ENCODE data around the gene KIAA1958.

Gene KIAA1958

DNA sequence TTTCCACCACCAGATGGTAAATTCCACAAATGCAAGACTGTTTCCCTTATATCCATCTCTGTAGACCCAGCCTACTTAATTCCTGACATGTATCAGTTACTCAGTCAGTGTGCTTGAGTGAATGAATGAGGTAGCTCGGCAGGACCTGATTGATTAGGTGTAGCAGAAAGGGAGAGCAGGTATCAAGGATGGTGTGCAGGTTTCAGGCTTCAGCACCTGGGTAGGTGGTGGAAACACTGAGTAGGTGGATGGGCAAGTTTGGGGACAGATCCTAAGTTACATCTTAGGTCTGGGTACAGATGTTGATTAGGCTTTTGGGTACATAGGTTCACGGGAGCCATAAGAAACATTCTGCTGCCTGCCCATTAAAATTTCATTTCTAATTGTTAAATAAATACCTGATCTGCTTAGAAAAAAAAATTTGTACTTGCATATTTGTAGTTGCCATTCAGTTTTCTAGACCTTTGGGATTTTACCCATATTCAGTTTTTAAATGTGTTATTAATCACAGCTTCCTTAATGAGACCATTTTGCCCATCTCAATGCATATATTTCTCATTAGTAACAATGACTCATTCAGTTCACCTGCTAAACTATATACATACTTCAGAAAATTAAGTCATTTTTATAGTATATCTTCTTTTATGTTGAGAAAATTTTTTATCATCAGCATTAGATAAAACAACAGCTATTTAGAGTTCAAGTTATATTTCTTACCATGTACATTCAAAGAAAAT, 119.5 kb downstream of the KIAA1958 start:
- no peak for DNase-seq

DNA sequence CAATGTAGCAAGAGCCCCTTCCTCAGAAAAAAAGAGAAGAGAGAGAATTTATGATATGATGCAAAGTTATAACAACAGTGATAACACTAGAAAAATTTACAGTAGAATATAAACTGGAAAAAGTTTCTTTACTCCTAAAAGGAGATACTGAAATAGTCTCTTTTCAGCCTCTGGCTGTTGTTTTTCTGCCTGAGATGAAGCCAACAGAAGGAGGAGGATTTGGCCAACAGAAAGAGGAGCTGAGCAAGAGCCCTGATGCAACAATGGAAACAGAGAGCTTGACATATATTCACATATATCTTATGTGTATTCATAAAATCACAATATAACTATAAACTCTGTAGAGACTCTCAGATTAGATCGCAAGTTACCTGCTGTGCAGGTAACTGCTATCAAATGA, 122.2 kb downstream of the KIAA1958 start:
- DNase-seq: no peak

DNA sequence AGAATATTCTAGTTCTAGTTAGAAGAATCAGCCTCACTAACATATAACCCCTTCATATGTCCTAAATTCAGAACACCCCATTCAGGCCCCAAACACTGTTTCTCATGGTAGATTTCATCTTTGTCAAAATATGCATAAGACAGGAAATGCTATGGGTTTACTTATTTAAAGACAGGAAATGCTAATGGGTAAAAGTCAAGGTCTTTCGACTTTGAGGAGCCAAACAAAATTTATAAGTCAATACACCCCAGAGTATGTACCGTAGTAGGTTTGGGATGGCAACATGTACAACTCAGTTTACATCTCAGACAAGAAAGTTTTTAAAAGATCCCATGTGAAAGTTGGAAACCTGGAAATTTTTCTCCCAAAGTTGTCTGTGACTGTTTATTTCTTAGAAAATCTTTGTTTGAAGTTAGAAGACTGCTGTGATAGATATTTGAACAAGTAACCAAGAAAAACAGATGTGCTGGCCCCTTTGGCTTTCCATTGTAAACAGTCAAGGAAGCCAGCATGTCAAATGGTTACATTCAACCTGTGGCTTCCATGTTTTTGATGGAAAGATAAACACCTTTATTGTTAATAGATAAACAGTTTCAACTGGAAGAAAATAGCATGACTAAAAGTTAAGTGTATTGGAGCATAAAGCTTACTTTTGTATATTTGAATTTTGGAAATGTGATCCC, 129.1 kb downstream of the KIAA1958 start:
- DNase-seq: no peak

DNA sequence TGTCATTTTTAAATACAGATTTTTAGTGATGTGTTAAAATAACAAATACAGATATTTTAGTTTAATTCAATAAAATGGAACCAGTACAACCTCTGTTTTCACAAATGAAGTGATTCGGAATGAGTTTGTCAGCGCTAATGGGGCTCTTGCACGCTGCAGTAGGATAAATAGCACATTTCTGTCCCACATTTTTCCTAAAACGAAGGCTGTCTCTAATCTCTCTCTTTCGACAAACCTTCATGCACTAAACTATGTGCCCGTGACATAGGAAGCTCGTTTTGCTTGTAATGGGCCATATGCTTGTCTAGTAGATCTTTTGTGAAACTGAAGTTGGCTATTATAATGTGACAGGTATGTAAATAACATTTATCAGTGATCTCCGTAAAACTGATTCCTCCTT, 130.7 kb downstream of the KIAA1958 start:
- DNase-seq: no peak

DNA sequence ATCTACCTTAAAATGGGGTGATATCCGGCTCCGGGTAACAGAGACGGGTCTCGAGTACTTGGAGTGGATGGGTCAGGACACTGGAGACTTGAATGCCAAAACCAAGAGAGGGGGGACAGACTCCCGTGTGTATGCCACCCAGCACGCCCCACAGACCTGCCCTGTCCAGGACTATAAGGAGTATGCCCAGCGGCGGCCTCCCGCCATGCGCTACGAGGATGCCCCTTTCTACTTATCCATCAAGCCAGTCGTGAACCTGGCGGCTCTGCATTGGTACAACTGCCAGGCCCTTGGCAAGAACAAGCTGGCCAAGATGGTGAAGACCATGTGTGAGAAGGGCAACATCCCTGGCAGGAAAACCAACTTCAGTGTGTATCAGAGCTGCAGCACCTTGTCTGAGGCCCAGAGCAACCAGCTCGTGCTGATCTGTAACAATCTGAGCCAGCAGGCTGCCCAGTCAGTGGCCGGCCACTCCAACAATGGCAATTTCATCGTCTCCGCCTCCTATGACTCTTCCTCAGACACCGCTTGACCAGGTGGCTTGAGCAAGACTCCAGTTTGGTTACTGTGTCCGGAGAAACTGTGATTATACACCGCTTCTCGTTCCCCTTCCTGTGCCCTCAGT, 131.9 kb downstream of the KIAA1958 start:
- DNase-seq: no peak

DNA sequence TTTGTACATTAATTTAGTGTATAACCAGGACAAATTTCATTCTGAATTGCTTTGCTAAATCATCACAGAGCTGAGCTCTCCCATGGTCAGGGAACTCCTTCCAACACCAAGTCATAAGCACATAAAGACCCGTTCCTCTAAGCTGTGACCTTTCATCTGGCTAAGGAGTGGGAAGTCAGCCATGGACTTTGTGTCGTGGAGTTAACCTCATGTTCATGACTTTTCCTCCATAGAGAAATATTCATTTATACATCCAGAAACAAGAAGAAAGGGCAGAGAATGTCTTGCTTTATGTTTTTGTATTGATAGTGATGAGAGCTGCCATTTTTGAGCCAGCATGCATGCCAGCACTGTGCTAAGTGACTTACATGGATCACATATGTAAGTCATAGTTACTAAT, 133.8 kb downstream of the KIAA1958 start:
- DNase-seq: no peak

DNA sequence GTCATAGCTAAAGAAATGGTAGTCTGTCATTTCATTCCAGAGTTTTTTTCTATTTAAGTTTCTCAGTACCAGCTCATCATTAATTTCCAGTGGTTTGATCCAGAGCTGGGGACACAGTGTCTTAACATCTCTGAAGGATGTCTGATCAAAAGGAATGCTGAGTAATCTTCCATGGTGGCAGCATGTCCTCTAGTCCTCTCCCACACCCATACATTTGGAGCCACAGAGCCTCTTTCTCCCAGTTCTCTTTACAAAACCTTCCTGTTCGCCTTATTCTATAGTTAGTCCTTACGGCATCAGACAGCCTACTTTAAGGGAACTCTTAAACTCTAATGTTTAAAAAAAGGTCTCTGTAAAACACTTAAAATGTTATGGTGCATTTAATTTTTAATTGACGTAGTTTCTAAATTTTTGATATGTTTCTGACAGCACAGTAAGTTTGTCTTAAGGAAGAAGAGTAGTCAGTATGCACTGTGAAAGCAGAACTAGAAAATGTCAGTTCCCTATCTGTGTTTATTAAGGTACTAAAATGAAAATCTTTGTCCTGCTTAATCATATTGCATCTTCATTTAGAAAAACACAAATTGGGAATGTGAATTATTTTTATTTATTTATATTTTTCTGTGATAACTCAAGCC, 134.5 kb downstream of the KIAA1958 start:
- no peak for DNase-seq

DNA sequence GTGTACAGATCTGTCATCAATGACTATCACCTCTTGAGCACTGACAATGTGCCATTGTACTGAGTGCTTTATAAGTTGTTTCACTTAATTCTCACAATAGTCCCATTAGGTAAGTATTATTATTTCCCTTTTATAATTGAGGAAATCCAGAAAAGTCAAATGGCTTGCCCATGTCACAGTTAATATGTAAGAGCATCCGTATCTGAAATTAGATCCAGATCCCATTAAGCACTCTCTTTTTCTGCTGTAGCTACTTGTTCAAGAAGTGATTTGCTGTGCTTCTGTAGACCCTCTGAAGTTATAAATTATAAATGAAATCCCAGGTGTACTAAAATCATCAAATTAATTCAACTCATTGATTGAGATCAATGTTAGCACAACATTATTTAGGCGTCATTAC, 136.6 kb downstream of the KIAA1958 start:
- no peak for DNase-seq

DNA sequence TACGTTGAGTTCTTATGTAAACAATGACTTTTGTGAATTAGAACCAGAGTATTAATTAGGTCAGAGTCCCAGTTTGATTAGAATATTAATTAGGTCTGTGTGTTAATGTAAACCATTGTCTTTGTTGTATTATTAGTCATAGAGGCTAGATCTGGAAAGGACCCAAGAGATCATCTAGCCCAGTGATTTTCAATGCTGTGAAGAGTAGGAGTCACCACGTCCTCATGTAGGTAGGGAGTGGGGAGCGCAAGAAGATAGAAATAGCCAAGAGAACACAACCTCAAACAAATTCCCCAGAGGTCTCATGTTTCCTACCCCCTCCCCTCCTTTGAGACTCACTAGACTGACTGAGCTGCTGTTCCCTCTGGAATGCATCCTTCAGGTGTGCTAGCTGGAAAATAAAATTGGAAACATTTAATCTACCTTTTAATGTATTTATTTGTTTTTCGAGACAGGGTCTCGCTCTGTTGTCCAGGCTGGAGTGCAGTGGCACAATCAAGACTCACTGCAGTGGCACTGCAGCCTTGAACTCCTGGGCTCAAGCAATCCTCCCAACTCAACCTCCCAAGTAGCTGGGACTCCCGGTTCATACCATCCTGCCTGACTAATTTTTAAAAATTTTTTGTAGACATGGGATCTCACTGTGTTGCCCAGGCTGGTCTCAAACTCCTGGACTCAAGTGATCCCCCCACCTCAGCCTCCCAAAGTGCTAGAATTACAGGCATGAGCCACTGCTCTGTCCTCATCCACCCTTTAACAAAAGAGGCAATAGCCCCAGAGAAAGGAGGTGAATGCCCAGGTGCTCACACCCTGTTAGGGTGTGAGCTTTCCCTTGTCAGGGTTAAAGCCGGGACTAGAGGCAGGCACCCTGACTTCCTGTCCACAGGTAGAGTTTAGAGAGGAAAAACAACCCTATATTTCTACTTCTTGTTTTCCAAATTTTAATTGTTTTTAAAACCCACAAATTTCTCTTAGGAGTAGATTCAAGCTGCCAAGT, 138.4 kb downstream of the KIAA1958 start:
- no peak for DNase-seq

DNA sequence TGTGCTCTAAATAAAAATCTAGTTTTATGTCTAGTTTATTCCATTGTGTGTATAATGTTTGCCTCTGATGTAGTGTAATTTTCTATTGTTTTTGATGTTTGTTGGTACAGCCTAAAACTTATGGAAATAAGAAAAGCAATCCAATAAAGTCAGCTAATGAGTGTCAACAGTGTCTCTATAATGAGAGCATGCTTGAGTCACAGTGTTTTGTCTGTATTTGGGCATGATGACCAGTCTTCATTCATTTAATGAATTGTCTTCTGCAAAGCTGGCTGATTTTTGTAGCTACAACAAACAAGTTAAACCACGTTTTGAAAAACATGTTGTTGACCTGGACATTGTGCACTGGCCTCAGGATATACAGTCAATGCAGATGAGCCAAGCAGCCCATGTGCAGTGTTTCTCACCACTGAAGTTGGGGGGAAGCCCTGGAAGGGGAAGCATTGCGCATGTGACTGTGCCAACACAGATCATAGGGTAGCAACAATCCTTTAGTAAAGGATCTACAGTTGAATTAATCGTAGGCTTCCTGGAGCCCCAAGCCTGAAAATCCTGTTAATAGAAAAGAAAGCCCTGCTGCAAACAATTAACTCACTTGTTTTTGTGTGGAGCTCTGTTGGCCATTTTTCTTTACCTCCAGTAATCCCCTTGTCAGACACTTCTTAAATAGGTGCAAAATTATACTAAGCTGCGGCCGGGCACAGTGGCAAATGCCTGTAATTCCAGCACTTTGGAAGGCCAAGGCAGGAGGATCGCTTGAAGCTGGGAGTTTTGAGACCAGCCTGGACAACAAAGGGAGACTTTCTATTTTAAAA, 143.3 kb downstream of the KIAA1958 start:
- no peak for DNase-seq

DNA sequence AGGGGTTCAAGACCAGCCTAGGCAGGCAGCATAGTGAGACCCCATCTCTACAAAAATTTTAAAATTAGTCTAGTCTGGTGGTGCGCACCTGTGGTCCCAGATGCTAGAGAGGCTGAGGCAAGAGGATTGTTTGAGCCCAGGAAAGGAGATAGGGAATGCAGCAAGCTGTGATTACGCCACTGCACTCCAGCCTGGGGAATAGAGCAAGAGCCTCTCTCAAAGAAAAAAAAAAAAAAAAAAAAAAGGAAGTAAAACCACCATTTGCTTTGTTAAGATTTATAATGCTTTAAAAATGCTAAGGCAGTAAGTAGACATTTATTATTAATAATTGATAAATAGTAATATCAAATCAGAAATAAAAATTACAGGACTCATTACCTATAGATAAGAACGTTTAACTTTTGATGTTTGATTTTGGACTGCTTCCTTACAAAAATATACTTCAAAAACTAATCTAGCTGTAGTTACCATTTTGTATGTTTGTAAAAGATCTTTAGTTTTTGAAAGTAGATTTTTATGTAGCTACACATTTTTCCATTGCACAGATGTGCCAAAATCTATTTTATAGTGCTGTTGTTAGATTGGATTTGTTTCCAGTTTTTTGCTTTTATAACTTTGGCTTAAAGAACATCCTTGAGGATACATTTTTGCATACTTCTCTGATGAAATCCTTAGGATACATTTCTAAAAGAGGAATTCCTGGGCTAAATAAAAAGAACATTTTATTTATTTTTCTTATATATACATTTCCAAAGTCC, 144.9 kb downstream of the KIAA1958 start:
- no peak for DNase-seq

DNA sequence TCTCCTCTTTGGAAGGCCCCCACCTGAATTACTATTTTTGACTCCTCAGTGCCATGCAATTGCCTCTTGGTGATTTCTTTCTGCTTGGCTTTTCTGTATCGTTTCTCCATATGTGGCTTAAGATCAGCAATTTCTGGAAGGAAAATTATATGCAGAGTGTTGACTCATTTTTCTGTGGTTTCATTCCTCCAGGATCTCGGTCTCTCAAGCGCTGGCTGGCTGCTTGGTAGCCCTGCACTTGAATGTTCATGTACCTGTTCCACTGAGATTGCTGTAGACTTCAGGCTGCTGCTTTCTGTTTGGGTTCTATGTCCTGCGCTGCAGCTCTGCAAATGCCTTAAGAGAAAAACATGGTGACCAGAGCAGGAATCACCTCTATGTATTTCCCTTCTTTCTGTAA, 153.7 kb downstream of the KIAA1958 start:
- DNase-seq: no peak

DNA sequence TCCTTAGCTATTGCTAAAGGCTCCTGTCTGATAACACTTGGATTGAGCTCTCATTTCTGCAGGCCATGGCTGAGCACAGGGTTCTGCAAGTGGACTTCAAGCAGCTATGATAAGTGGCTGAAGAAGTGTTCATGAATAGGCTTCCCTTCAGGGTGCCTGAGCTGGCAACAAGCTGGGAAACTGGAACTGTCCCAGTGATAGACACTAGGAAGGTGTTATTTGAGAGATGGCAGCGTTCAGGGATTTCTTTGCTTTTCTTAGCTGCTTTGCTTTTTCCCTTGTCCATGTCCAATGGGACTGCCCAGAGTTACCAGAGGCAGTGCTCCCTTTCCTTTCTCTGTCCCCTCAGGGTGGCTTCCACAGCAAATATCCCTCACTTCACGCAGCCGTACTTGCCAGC, 155.5 kb downstream of the KIAA1958 start:
- DNase-seq: no peak

DNA sequence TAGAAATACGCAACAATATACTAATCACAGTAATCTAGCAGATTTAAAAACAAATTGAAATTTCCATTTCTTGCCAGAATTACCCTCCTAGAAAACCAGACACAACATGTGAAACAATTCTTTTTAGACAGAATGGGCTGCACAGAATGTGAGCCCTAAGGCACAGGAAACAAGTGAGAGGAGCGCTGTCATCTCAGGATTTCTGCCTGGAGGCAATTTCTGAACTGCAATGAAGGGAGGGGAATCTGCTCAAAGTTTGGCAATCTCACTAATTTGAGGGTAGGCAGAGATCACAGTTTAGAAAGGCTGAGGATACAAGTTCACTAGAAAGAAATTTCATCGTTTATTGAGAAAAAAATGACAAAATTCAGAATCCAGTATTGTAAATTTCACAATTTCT, 161.0 kb downstream of the KIAA1958 start:
- DNase-seq: no peak

DNA sequence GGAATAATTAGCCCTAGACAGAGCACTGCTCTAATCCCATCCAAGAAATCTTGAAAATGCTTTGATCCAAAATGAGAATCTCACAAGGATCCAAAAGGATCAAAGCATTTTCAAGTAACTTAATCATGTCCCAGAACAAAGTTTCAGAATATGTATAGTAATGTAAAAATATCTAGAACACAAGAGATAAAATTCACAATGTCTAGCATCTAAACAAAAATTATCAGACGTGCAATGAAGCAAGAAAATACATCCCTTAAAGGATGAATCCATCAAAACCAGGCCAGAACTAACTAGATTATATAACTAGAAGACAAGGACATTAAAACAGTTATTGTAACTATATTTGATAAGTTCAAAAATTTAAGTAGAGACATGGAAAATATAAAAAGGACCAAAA, 162.0 kb downstream of the KIAA1958 start:
- DNase-seq: no peak

DNA sequence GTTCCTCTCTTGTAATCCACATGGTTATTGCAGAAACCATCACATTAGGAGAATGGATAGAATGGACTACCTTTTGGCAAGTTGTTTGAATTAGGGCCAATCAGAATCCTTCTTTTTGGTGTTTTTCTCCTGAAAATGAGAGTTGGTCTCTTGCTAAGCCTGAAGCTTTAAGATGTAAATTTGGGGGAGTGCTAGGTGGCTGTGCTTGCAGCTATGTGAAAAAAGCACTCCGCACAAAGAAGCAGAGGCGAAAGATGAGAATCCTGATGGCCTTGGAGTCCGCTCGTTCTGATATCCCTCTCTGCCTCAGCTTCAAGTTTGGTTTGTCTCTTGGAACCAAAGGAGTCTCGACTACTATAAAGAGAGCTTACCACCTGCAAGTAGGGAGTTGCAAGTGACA, 167.7 kb downstream of the KIAA1958 start:
- no peak for DNase-seq

DNA sequence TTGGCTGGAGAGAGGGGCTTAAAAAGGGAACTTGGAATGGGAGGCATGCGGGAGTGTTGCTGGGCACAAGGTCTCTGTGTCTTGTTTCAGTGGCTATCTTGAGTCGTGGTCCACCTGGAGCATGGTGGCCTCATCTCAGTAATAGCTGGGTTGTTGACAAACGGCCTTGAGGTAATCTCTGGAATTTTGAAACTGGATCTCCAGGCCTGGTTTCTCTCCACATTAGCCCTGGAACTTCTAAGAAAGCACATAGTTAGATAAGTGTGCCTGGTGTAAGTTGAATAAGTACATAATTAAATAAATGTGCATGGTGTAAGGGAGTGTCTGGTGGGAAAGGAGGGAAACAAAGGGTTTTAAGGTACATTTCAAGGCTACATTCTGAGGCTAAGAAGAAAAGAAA, 169.0 kb downstream of the KIAA1958 start:
- no peak for DNase-seq

DNA sequence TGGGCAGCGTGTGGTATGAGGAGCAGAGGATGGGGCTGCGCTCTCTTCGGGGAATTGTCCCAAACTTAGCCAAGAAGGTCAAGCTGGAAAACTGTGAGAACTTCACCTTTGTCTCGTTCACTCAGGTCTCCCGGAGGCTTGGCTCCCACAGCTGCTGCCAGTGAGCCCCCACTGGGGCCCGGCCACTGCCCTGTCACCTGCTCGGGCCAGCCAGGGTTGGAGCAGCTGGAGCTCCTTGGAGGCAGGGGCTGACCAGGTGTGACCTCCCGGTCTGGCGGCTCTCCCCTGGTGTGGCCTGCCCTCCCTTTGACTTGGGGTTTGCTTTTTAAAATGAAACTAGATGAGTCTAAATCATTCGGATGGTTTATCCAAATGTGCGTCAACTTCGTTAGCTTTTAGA, 173.3 kb downstream of the KIAA1958 start:
- no peak for DNase-seq

DNA sequence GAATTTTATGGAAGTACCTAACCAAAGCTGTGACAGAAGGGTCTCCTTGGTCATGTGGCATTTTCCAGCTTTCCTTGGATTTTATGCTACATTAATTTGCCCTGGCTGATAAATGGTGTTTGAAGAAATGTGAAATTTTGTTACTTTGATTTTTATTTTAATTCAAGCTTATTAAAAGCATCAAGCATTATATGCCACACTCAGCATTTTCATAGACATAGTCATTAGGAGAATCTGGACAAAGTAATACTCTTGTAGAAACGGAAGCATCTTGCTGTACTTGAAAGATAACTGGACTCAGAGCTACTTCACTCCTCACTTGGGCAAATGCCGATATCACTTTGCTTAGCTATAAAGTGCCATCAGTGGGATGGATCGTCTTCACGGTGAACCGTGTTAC, 177.1 kb downstream of the KIAA1958 start:
- no peak for DNase-seq

DNA sequence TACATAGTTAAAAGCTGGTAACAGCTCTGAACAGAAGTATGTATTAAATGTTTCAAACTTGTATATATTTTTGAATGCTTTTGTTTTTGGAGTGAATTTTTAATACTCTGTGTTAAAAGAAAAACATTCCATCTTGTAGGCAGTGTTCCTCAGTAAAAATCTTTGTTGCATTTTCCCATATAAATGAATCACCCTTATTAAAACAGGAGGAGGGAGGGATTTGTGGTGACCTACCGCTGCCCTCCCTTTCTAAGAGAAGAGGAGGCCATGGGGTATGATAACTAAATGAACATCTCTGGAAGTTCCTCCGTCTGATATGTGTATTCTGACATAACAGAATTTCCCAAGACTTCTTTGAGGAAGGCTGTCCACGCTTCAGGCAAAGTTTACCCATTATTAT, 177.9 kb downstream of the KIAA1958 start:
- DNase-seq: no peak

DNA sequence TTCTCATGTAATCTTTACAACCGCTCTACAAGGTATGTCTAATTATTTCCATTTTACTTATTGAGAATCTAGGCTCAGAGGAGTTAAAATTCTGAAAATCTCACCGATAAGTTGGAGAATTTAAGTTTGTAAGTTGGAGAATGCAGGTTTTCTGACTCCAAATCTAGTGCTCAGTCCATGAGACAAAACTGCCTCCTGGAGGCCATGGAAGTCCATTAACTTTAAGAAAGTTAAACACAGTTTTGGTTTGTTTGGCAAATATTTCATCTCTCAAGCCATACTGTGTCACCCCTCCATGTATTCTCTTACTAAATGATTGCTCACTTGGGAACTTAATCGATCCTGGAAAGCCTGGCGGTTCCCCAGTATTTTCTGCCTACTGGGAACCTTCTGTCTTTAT, 178.7 kb downstream of the KIAA1958 start:
- no peak for DNase-seq
